Measurements from ENCODE around the gene NGDN.

DNA sequence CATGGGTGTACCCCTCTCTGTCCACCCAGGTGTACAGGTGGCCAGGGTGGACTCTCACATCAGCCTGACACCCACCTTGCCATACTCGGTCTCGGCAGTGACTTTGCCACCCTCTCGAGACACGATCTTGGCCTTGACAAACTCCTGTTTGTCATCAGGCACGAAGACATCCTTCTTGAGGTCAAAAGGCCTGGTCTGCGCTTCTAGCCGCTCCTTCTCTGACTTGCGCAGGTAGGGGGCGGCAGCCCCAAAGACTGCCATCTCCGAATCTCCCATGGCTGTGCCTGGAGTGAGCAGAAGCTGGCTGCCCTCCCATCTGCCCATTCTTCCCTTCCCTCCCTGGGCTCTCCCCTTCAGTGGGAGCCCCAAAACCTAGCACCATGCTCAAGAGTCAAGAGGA, 36.0 kb upstream of the NGDN start:
- TF ChIP-seq, protein P1, sequence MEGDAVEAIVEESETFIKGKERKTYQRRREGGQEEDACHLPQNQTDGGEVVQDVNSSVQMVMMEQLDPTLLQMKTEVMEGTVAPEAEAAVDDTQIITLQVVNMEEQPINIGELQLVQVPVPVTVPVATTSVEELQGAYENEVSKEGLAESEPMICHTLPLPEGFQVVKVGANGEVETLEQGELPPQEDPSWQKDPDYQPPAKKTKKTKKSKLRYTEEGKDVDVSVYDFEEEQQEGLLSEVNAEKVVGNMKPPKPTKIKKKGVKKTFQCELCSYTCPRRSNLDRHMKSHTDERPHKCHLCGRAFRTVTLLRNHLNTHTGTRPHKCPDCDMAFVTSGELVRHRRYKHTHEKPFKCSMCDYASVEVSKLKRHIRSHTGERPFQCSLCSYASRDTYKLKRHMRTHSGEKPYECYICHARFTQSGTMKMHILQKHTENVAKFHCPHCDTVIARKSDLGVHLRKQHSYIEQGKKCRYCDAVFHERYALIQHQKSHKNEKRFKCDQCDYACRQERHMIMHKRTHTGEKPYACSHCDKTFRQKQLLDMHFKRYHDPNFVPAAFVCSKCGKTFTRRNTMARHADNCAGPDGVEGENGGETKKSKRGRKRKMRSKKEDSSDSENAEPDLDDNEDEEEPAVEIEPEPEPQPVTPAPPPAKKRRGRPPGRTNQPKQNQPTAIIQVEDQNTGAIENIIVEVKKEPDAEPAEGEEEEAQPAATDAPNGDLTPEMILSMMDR (IDR thresholded peaks at IDR 0.05): no peak
- TF ChIP-seq POLR2A (IDR thresholded peaks at IDR 0.05): no peak

Data from adrenal gland (tissue), 5 donors.